HepG2 (cell line): Measurements from ENCODE around the gene RSPRY1. TPM values are rescaled to one million over a fixed set of nuclear protein-coding genes. Genes with fewer than 3 reads are reported as not detected.
A peak's percentile ranks its signal among the peaks of the same experiment; 100 is the strongest.

Experiments used
- ASH2L ChIP-seq: fragments of 300-600, 200-600 bp; sonication (generic); IDR thresholded peaks from 2 replicates; pipeline ENCODE4 v1.7.0; 2017; ENCODE audit warnings: low read depth, mild to moderate bottlenecking, moderate library complexity, mixed read lengths, low read length; ENCODE audit not compliant: insufficient read length
- BORCS8-MEF2B ChIP-seq: sonication (generic); formaldehyde crosslinking; IDR thresholded peaks from 2 replicates; pipeline ENCODE4 v1.8.0; 2022; ENCODE audit warnings: mild to moderate bottlenecking, missing genetic modification reagents
- GFI1 ChIP-seq: sonication (generic); formaldehyde crosslinking; IDR thresholded peaks from 2 replicates; pipeline ENCODE4 v1.5.0; 2020; ENCODE audit warnings: missing genetic modification reagents, mild to moderate bottlenecking, borderline replicate concordance
- HNF4A ChIP-seq: sonication (generic); formaldehyde crosslinking; IDR thresholded peaks from 2 replicates; pipeline ENCODE4 v1.4.0; 2020; ENCODE audit warnings: missing genetic modification reagents
- KDM2A ChIP-seq: sonication (generic); formaldehyde crosslinking; IDR thresholded peaks from 2 replicates; pipeline ENCODE4 v1.4.0; 2020; ENCODE audit warnings: low read depth, missing genetic modification reagents, borderline replicate concordance
- KLF11 ChIP-seq: IDR thresholded peaks from 2 replicates; pipeline ENCODE4 v1.6.1; 2016; ENCODE audit warnings: missing compliant biosample characterization
- KLF15 ChIP-seq: sonication (generic); formaldehyde crosslinking; IDR thresholded peaks from 2 replicates; pipeline ENCODE4 v1.8.1; 2023; ENCODE audit warnings: borderline replicate concordance, mild to moderate bottlenecking, inconsistent platforms, missing genetic modification reagents, mixed read lengths
- NR2F1 ChIP-seq, 2 experiments: fragments of 450-650 bp in 1 of 2; formaldehyde crosslinking in 1 of 2; IDR thresholded peaks; 2 replicates each; pipeline versions ENCODE4 v1.5.0 to v1.6.1; 2016 to 2020; ENCODE audit warnings: mild to moderate bottlenecking in 1 of 2, missing compliant biosample characterization in 1 of 2, missing genetic modification reagents in 1 of 2, moderate library complexity in 1 of 2
- SP140L ChIP-seq: sonication (generic); formaldehyde crosslinking; IDR thresholded peaks from 2 replicates; pipeline ENCODE4 v1.4.0; 2020; ENCODE audit warnings: missing genetic modification reagents, borderline replicate concordance
- TFDP2 ChIP-seq: sonication (generic); formaldehyde crosslinking; IDR thresholded peaks from 2 replicates; pipeline ENCODE4 v1.4.0; 2020; ENCODE audit warnings: missing genetic modification reagents
- ZFP91 ChIP-seq: sonication (generic); formaldehyde crosslinking; IDR thresholded peaks from 2 replicates; pipeline ENCODE4 v1.9.0; 2022; ENCODE audit warnings: missing genetic modification reagents, mild to moderate bottlenecking, borderline replicate concordance
- ZFX ChIP-seq: sonication (generic); formaldehyde crosslinking; IDR thresholded peaks from 2 replicates; pipeline ENCODE4 v1.4.0; 2020; ENCODE audit warnings: mild to moderate bottlenecking, low read depth, missing genetic modification reagents, moderate library complexity
- ZFY ChIP-seq: sonication (generic); formaldehyde crosslinking; IDR thresholded peaks from 2 replicates; pipeline ENCODE4 v1.4.0; 2020; ENCODE audit warnings: missing genetic modification reagents
- ZNF225 ChIP-seq: sonication (generic); formaldehyde crosslinking; IDR thresholded peaks from 2 replicates; pipeline ENCODE4 v1.4.0; 2020; ENCODE audit warnings: mild to moderate bottlenecking, missing genetic modification reagents
- ZNF33A ChIP-seq: sonication (generic); formaldehyde crosslinking; IDR thresholded peaks from 2 replicates; pipeline ENCODE4 v1.5.1; 2020; ENCODE audit warnings: missing genetic modification reagents, mild to moderate bottlenecking, moderate library complexity, borderline replicate concordance
- ZNF543 ChIP-seq: sonication (generic); formaldehyde crosslinking; IDR thresholded peaks from 2 replicates; pipeline ENCODE4 v1.4.0; 2020; ENCODE audit warnings: mild to moderate bottlenecking, missing genetic modification reagents
- ZNF570 ChIP-seq: sonication (generic); formaldehyde crosslinking; IDR thresholded peaks from 2 replicates; pipeline ENCODE4 v1.4.0; 2020; ENCODE audit warnings: mild to moderate bottlenecking, missing genetic modification reagents, borderline replicate concordance
- ZNF678 ChIP-seq: sonication (generic); formaldehyde crosslinking; IDR thresholded peaks from 2 replicates; pipeline ENCODE4 v1.4.0; 2020; ENCODE audit warnings: mild to moderate bottlenecking, missing genetic modification reagents
- ZNF878 ChIP-seq: sonication (generic); formaldehyde crosslinking; IDR thresholded peaks from 2 replicates; pipeline ENCODE4 v1.8.1; 2023; ENCODE audit warnings: mild to moderate bottlenecking, missing genetic modification reagents, moderate library complexity
- ZZZ3 ChIP-seq: sonication (generic); formaldehyde crosslinking; IDR thresholded peaks from 2 replicates; pipeline ENCODE4 v1.4.0; 2020; ENCODE audit warnings: missing genetic modification reagents, mild to moderate bottlenecking, borderline replicate concordance
- polyA plus RNA-seq, 8 experiments: library from polyadenylated mRNA; depleted of rRNA in 3 of 8; stranded (reverse) in 7 of 8; unstranded in 1 of 8; fragments of >200 nt; fragmentation: Illumina TruSeq in 4 of 8; extraction: Trizol in 4 of 8; gene quantifications; 2 replicates each; pipeline versions ENCODE4 v1.2.1 to v1.2.3, GENCODE V29; 2011 to 2016; ENCODE audit warnings: low read depth in 4 of 8, missing spikeins in 1 of 8, mixed read lengths in 1 of 8; ENCODE audit not compliant: insufficient read depth in 1 of 8
- total RNA-seq, 5 experiments: library from RNA; depleted of rRNA; stranded (reverse); fragments of >200 nt; fragmentation: Illumina TruSeq; extraction: Trizol; gene quantifications; 2 replicates each; pipeline ENCODE4 v1.2.3, GENCODE V29; 2016; ENCODE audit warnings: low read depth in 1 of 5
- TF ChIP-seq, protein P1 (sequence below): sonication (generic); formaldehyde crosslinking; IDR thresholded peaks from 2 replicates; pipeline ENCODE4 v1.4.0; 2020; ENCODE audit warnings: mild to moderate bottlenecking, low read depth, missing genetic modification reagents
- TF ChIP-seq, protein P2 (sequence below): sonication (generic); formaldehyde crosslinking; IDR thresholded peaks from 2 replicates; pipeline ENCODE4 v1.4.0; 2020; ENCODE audit warnings: missing genetic modification reagents

Gene RSPRY1
- total and polyA plus RNA-seq, 2 of the 13 experiments (the other 11 are each of a cell fraction or from before 2014, with no cell fraction given), result 53.4 to 61.0 TPM

- TF ChIP-seq ZFP91 (CRISPR knock-in tag) (peak; percentile 70; the same call in 1 of the 2 replicates), ZFX (CRISPR knock-in tag) (peak; percentile 87), KDM2A (peak; percentile 8; the same call in 1 of the 2 replicates), ZNF33A (no peak), NR2F1 (CRISPR knock-in tag; IDR thresholded peaks at IDR 0.05) (0 out of 4 replicates have a peak, but pooled peaks of 1 of the 2 experiments have one; percentile 6), HNF4A (CRISPR knock-in tag) (no peak), ZNF225 (CRISPR knock-in tag) (no peak), GFI1 (CRISPR knock-in tag) (0 out of 2 replicates have a peak, but pooled peaks have one; percentile 5), TFDP2 (CRISPR knock-in tag) (no peak), KLF11 (no peak), ZNF878 (CRISPR knock-in tag) (peak; percentile 81; the same call in 1 of the 2 replicates), BORCS8-MEF2B (peak; percentile 8; the same call in 1 of the 2 replicates), ZNF543 (CRISPR knock-in tag) (0 out of 2 replicates have a peak, but pooled peaks have one; percentile 20), ZNF678 (CRISPR knock-in tag) (0 out of 2 replicates have a peak, but pooled peaks have one; percentile 8), ASH2L (peak; percentile 56), SP140L (CRISPR knock-in tag) (peak; percentile 3; the same call in 1 of the 2 replicates), ZNF570 (CRISPR knock-in tag) (0 out of 2 replicates have a peak, but pooled peaks have one; percentile 58), ZFY (CRISPR knock-in tag) (peak; percentile 81), ZZZ3 (0 out of 2 replicates have a peak, but pooled peaks have one; percentile 9), KLF15 (CRISPR knock-in tag) (0 out of 2 replicates have a peak, but pooled peaks have one; percentile 11)
- TF ChIP-seq, protein P1, sequence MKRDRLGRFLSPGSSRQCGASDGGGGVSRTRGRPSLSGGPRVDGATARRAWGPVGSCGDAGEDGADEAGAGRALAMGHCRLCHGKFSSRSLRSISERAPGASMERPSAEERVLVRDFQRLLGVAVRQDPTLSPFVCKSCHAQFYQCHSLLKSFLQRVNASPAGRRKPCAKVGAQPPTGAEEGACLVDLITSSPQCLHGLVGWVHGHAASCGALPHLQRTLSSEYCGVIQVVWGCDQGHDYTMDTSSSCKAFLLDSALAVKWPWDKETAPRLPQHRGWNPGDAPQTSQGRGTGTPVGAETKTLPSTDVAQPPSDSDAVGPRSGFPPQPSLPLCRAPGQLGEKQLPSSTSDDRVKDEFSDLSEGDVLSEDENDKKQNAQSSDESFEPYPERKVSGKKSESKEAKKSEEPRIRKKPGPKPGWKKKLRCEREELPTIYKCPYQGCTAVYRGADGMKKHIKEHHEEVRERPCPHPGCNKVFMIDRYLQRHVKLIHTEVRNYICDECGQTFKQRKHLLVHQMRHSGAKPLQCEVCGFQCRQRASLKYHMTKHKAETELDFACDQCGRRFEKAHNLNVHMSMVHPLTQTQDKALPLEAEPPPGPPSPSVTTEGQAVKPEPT (CRISPR knock-in tag), result 0 out of 2 replicates have a peak, but pooled peaks have one; percentile 5
- TF ChIP-seq, protein P2, sequence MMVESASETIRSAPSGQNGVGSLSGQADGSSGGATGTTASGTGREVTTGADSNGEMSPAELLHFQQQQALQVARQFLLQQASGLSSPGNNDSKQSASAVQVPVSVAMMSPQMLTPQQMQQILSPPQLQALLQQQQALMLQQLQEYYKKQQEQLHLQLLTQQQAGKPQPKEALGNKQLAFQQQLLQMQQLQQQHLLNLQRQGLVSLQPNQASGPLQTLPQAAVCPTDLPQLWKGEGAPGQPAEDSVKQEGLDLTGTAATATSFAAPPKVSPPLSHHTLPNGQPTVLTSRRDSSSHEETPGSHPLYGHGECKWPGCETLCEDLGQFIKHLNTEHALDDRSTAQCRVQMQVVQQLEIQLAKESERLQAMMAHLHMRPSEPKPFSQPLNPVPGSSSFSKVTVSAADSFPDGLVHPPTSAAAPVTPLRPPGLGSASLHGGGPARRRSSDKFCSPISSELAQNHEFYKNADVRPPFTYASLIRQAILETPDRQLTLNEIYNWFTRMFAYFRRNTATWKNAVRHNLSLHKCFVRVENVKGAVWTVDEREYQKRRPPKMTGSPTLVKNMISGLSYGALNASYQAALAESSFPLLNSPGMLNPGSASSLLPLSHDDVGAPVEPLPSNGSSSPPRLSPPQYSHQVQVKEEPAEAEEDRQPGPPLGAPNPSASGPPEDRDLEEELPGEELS (CRISPR knock-in tag), result 0 out of 2 replicates have a peak, but pooled peaks have one; percentile 2
These were observed 59.5 kb downstream of the RSPRY1 start (continued) for GRCh38 chr16:57245472-57246113.
